HG03342 (cell line): ENCODE measurements around the gene ZBTB9.

ENCODE experiments used
- ATAC-seq: cut with Tn5 transposase; IDR thresholded peaks from one replicate; pipeline ENCODE4 v1.9.1; 2021; ENCODE audit warnings: mild to moderate bottlenecking, moderate library complexity; ENCODE audit not compliant: unreplicated experiment

Gene ZBTB9

GRCh38 chr6:33418690-33419291 lies 35.6 kb upstream of the ZBTB9 start:
- no peak for ATAC-seq

GRCh38 chr6:33419580-33420490 lies 34.5 kb upstream of the ZBTB9 start, which contains the start of gene SYNGAP1:
SYNGAP1 (plus strand) TSS chr6:33420065; CDS start chr6:33420265, 200 bp downstream.
- no peak for ATAC-seq

GRCh38 chr6:33420491-33421343 lies 33.7 kb upstream of the ZBTB9 start:
- no peak for ATAC-seq

GRCh38 chr6:33421344-33421643 lies 33.1 kb upstream of the ZBTB9 start:
- no peak for ATAC-seq

- ATAC-seq, result no peak
Measured at GRCh38 chr6:33423777-33424176, 30.6 kb upstream of the ZBTB9 start.

GRCh38 chr6:33424855-33425667 lies 29.3 kb upstream of the ZBTB9 start:
- no peak for ATAC-seq

GRCh38 chr6:33425668-33426577 lies 28.5 kb upstream of the ZBTB9 start:
- ATAC-seq, result peak; percentile 43

GRCh38 chr6:33426590-33427511 lies 27.5 kb upstream of the ZBTB9 start:
- no peak for ATAC-seq

- ATAC-seq, result no peak
Measured at GRCh38 chr6:33427585-33428223, 26.7 kb upstream of the ZBTB9 start.

GRCh38 chr6:33428224-33428965 lies 26.0 kb upstream of the ZBTB9 start:
- ATAC-seq, result no peak

- no peak for ATAC-seq
Measured at GRCh38 chr6:33428966-33429749, 25.2 kb upstream of the ZBTB9 start.

GRCh38 chr6:33429750-33430052 lies 24.7 kb upstream of the ZBTB9 start:
- ATAC-seq, result no peak

- no peak for ATAC-seq
Measured at GRCh38 chr6:33430334-33430733, 24.0 kb upstream of the ZBTB9 start.

GRCh38 chr6:33430991-33431879 lies 23.1 kb upstream of the ZBTB9 start:
- ATAC-seq, result no peak

- no peak for ATAC-seq
Measured at GRCh38 chr6:33431880-33432541, 22.4 kb upstream of the ZBTB9 start.
